ENCODE data around the gene PTPRZ1.

DNA sequence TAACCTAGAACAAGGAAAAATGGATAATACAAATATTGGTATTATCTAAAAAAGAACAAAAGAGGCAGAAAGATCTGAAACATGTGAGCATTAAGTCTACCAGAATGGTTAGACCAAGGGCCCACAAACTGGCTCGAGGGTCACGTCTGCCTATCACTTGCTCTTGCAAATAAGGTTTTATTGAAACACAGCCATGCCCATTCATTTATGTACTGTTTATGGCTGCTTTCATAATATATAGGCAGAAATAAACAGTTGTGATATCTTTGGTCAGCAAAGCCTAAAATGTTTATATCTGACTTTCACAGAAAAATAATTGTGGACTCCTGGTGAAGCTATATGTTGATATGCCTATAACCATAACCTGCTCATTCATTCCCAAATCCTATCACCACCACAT lies 199.3 kb downstream of the PTPRZ1 start:
- TF ChIP-seq TP53 (CRISPR knock-in tag; IDR thresholded peaks at IDR 0.05) = no peak
- TF ChIP-seq, protein P1, sequence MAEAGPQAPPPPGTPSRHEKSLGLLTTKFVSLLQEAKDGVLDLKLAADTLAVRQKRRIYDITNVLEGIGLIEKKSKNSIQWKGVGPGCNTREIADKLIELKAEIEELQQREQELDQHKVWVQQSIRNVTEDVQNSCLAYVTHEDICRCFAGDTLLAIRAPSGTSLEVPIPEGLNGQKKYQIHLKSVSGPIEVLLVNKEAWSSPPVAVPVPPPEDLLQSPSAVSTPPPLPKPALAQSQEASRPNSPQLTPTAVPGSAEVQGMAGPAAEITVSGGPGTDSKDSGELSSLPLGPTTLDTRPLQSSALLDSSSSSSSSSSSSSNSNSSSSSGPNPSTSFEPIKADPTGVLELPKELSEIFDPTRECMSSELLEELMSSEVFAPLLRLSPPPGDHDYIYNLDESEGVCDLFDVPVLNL (CRISPR knock-in tag; IDR thresholded peaks at IDR 0.05; ENCODE audit: borderline replicate concordance, low read depth) = no peak

All from WTC11 (cell line).